ENCODE measurements around the gene NDN. TPM values are rescaled to one million over a fixed set of nuclear protein-coding genes. Genes with fewer than 3 reads are reported as not detected.
A peak's percentile ranks its signal among the peaks of the same experiment; 100 is the strongest.

The NDN gene
- total RNA-seq, 1 donor from 2014 or later: 44.5 TPM

- Mint-ChIP-seq H3K9me3 (ENCODE audit: low read depth) (peaks cover 30% of the 10 kb centered on the region), H3K36me3 (ENCODE audit: low read depth) (no peaks in the 10 kb centered on the region), H3K27ac (ENCODE audit: unreplicated experiment) (no peak overlapping the region), H3K4me3 (ENCODE audit: unreplicated experiment) (no peak overlapping the region), H3K27me3 (ENCODE audit: low read depth) (no peaks in the 10 kb centered on the region), H3K4me1 (ENCODE audit: low read depth) (no peaks in the 10 kb centered on the region)
- DNase-seq (ENCODE audit: low spot score): no peak
- no peak for TF ChIP-seq CTCF (IDR thresholded peaks at IDR 0.05)
These were observed 8.2 kb upstream of the NDN start for GRCh38 chr15:23695282-23695681.

- no peaks in the 10 kb centered on the region for H3K36me3 Mint-ChIP-seq (ENCODE audit: low read depth)
- H3K4me3 Mint-ChIP-seq (ENCODE audit: unreplicated experiment): no peak overlapping the region
- no peak for DNase-seq (ENCODE audit: low spot score)
- H3K27me3 Mint-ChIP-seq (ENCODE audit: low read depth): no peaks in the 10 kb centered on the region
- H3K9me3 Mint-ChIP-seq (ENCODE audit: low read depth): peaks cover 31% of the 10 kb centered on the region
- no peaks in the 10 kb centered on the region for H3K4me1 Mint-ChIP-seq (ENCODE audit: low read depth)
- no peak for TF ChIP-seq CTCF (IDR thresholded peaks at IDR 0.05)
- no peak overlapping the region for H3K27ac Mint-ChIP-seq (ENCODE audit: unreplicated experiment)
These were observed 7.5 kb upstream of the NDN start for GRCh38 chr15:23694592-23694991.

GRCh38 chr15:23690450-23690852 is 3.3 kb upstream of the NDN start:
- Mint-ChIP-seq H3K27ac (ENCODE audit: unreplicated experiment) (no peak overlapping the region), H3K36me3 (ENCODE audit: low read depth) (no peaks in the 10 kb centered on the region), H3K9me3 (ENCODE audit: low read depth) (peaks cover 31% of the 10 kb centered on the region), H3K27me3 (ENCODE audit: low read depth) (no peaks in the 10 kb centered on the region), H3K4me3 (ENCODE audit: unreplicated experiment) (no peak overlapping the region), H3K4me1 (ENCODE audit: low read depth) (peaks cover 4% of the 10 kb centered on the region)
- no peak for TF ChIP-seq CTCF (IDR thresholded peaks at IDR 0.05)
- no peak for DNase-seq (ENCODE audit: low spot score)

GRCh38 chr15:23690015-23690414 is 2.9 kb upstream of the NDN start:
- Mint-ChIP-seq H3K36me3 (ENCODE audit: low read depth) (no peaks in the 10 kb centered on the region), H3K27me3 (ENCODE audit: low read depth) (no peaks in the 10 kb centered on the region), H3K9me3 (ENCODE audit: low read depth) (peaks cover 27% of the 10 kb centered on the region), H3K27ac (ENCODE audit: unreplicated experiment) (no peak overlapping the region), H3K4me3 (ENCODE audit: unreplicated experiment) (no peak overlapping the region), H3K4me1 (ENCODE audit: low read depth) (peaks cover 4% of the 10 kb centered on the region)
- no peak for TF ChIP-seq CTCF (IDR thresholded peaks at IDR 0.05)
- no peak for DNase-seq (ENCODE audit: low spot score)

GRCh38 chr15:23686466-23687142 is 501 bp downstream of the NDN start:
- Mint-ChIP-seq H3K36me3 (ENCODE audit: low read depth) (no peaks in the 10 kb centered on the region), H3K27me3 (ENCODE audit: low read depth) (no peaks in the 10 kb centered on the region), H3K4me3 (ENCODE audit: unreplicated experiment) (peak overlapping the region; percentile 71), H3K27ac (ENCODE audit: unreplicated experiment) (no peak overlapping the region), H3K4me1 (ENCODE audit: low read depth) (peaks cover 4% of the 10 kb centered on the region), H3K9me3 (ENCODE audit: low read depth) (peaks cover 16% of the 10 kb centered on the region)
- DNase-seq (ENCODE audit: low spot score): no peak
- no peak for TF ChIP-seq CTCF (IDR thresholded peaks at IDR 0.05)

Measured in chondrocyte (in vitro differentiated cells).